Measurements from ENCODE around the gene CACNG6.

The CACNG6 gene

DNA sequence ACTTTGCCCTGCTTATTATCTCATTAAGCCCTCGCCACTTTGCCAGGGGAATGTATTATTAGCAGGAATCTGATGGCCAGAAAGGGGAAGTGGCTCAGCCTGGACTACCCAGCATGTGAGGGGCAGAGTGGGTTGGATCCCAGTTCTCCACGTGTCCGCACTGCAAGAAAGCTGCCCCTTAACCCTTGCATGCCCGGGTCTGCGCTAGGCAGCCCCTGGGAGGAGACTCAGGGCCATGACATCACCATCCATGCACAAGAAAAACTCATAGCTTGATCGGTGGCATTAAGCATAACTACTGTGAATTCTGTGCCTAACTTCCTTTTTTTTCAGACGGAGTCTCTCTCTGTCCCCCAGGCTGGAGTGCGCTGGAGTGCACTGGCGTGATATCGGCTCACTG, 19.8 kb upstream of the CACNG6 start:
- DNase-seq: no peak

DNA sequence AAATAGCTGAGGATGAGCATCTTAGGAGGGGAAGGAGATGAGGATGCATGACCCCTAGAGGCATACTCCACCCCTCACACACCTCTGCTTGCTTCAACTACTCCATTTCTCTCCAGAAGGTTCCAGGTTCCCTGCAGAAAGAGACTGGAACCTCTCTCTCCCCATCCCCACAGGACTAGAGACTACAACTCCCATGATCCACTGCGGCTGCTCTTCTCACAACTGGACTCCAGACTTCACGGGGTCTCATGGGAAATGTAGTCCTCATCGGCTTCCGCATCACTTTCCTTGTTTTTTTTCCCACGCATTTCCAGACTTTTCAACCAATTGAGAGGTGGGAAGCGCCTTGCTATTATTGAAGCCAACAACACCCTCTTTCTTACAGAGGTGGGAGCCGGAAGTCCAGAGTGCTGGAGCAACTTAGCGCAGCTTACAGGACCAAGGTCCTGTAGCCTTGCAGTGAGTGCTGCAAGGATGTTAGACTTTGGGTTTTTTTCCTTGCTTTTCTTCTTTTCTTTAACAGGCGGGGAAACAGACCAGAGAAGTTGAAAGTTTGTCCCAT, 13.9 kb upstream of the CACNG6 start:
- DNase-seq: peak; percentile 79 to 93

DNA sequence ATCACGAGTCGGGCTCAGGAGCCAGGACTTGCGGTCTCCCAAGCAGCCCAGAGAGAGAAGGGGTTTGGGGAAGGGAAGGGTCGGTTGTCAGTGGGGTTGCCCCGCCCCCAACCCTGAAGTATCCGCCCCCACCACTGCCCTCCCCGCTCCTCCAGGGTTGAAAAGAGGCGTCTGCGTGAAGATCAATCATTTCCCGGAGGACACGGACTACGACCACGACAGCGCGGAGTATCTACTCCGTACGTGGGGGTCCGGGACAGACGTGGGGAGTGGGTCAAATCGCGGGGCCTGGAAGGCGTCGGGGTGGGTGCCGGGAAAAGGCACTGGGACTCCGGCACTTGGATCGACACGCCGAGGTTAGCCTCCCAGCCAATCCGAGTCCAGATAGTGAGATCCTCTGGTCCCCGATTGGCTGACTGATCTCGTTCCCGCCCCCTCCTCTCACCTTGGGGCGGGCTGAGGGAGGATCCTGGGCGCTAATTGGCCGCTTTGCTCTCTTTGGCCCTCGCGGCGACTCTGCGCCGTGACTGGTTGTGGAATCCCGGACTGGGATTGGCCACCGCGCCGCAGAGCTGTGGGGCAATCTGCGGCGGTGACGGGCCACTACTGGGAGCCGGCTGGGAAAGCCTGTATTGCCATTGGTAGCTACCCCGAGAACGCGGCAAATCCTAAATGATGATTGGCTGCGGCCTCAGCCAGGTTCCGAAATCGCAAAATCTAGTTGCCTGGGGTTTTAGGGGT, 13.3 kb upstream of the CACNG6 start:
- peak; percentile 29 to 94 for DNase-seq

DNA sequence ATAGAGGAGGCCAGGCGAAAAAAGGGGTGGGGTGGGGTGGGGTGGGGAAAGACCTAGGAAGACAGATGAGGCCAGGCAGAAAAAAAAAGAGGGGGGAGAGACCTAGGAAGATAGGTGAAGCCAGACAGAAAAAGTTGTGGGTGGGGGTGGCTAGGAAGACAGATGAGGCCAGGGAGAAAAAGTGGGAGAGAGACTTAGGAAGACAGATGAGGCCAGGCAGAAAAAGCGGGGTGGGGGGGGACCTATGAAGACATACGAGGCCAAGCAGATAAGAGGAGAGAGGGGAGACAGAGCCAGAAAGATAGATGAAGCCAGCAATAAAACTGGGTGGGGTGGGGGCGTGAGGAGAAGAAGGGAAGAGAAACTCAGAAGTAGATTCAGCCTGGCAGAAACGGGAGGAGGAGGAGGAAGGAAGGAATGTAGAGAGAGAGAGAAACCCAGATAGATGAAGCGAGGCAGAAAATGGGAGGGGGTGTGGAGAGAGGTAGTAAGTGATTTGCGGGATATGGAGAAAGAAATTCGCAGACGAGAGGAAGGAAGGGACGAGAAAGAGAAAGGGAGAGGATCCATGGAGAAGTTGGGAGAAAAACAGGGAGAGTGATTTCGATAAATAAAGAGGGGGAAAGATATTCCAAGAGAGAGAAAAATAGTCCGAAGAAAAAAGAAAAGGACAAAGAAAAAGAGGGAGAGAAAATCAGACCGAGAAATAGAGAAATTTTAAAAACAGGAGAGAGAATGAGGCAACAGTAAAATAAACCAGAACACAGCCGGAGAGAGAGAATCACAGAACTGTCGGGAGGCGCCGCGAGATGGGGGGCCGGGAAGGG, 12.2 kb upstream of the CACNG6 start:
- no peak for DNase-seq

DNA sequence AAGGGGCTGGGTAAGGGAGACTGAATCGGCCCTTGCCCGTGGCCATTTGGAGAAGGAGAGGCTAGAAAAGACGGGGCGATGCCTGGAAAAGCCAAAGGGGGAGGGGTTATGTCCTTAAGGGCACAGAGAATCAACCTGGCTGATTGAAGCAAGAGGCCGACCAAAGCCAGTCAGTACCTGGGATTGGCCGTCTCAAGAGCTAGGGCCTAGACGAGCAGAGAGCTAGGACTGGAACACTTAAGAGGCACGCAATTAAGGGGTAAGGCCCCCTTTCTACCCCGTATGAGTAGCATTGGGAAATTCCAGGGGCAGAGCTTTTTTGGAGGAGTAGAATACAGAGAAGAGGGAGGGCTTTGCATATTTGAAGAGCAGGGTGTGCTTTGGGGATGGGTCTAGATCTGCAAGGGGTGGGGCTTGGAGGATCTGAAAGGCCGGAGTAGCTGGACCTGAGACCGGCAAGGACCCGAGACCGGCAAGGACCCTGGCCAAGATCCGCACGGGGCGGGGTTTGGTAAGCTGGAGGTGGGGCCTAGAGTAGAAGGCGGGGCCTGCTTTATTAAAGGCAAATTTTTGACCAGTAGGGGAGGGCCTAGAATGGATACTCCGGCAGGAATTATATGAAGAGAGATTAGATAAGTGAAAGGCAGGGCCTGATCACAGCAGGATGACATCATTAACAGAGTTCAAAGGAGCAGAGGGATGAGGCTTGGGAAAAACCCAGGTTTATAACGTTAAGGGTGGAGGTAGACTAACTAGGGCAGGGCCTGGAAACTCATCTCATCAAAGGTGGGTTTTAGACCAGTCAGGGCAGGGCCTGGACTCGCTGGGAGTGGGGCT, 10.7 kb upstream of the CACNG6 start:
- DNase-seq: peak in 1 of 2 experiments; percentile 46

DNA sequence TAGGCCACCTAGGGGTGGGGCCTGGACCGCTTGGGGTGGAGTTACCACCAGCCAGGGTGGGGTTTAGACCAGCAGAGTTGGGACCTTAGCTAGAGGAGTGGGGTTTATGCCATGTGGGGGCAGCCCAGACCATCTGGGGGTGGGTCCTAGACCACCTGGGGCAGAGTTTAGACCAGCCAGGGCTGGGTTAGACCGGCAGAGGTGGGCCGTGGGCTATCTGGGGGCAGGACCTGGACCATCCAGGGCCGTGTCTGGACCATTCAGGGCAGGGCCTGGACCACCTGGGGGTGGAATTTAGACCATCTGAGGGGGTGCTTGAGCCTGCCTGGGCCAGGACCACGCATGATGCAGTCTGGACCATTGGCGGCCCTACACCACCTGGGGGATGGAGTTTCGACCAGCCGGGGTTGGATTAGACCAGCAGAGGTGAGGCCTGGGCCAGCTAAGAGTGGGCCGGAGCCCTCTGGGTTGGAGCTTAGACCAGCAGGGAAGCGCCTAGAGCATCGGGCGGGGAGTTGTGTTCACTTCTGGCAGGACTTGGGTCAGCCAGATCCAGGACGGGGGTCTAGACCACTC, 10.0 kb upstream of the CACNG6 start:
- DNase-seq: no peak

DNA sequence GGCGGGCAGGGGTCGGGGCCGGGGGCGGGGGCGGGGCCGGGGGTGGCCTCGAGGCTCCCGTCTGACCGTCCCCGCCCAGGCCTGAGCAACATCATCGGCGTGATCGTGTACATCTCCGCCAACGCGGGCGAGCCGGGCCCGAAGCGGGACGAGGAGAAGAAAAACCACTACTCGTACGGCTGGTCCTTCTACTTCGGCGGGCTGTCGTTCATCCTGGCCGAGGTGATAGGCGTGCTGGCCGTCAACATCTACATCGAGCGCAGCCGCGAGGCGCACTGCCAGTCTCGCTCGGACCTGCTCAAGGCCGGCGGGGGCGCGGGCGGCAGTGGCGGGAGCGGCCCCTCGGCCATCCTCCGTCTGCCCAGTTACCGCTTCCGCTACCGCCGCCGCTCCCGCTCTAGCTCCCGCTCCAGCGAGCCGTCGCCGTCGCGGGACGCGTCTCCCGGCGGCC, 9.4 kb upstream of the CACNG6 start:
- DNase-seq: no peak

DNA sequence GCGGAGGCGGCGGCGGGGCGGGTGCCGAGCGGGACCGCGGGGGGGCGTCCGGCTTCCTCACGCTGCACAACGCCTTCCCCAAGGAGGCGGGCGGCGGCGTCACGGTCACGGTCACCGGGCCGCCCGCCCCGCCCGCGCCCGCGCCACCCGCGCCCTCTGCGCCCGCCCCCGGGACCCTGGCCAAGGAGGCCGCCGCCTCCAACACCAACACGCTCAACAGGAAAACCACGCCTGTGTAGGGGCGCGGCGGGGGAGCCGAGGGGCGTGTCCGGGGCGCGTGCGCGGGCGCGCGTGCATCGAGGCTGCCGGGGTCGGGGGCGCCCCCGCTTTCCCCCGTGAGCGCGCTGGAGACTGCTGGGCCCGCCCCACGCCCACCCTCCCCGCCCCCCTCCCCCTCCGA, 8.8 kb upstream of the CACNG6 start:
- DNase-seq: peak; percentile 16 to 57

DNA sequence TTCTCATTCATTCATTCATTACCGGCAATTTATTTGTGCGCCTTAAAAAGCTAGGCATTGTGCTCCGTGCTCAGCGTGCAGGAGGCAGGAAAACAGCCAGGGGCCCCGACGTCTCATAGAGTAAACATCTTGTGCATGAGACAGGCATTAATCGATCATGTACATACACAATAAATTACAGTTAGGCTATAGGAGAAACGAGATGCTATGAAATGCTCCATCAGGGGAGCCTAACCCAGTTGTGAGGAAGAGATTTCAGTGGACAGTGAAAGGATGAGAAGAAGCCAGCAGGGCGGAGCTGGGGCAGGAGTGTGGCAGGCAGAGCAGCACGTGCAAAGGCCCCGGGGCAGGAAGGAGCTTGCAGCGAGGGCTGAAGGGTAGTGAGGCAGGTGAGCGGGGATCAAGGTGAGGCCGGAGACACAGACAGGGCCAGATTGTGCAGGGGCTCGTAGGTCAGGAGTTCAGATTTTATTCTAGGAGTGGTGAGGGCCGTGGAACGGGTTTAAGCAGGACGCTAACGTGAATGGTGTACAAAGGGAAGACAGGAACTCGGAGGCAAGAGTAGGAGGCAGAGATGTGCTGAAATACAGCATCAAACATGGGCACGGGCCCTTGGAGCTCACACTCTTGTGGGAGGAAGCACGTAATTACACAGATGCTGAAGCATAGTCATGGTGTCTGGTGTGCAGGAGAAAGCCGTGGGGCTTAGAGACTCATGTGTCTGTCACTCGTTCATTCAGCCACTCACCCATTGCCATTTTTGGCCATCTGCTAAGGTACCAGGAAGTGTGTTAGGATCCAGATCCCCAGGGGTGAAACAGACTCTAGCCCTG, 7.8 kb upstream of the CACNG6 start:
- DNase-seq: no peak

DNA sequence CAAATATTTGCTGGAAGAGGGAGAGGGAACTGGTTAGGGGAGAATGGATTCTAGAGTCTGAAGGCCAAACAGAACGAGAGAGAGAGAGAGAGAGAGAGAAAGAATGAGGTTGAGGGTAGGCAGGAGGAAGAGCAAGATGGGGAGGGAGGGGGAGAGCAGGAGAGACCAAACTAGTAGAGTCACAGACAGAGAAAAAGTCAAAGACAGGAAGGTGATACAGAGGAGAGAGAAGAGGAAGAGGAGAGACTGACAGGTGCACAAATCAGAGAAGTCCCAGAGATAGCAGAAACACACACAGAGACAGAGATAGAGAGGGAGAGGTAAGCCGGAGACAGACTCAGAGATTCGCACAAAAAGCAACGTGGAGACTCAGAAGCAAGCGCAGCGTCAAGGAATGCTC, 5.6 kb upstream of the CACNG6 start:
- no peak for DNase-seq

DNA sequence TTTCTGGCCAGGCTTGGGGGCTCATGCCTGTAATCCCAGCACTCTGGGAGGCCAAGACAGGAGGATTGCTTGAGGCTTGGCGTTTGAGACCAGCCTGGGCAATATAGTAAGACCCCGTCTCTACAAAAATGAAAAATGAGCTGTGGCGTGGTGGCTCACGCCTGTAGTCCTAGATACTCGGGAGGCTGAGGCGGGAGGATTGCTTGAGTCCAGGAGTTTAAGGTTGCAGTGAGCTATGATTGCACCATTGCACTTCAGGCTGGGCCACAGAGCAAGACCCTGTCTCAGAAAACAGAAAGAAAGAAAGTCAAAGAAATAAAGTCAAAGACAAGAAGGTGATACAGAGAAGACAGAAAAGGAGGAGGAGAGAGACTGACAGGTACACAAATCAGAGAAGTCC, 2.5 kb upstream of the CACNG6 start:
- DNase-seq: no peak

DNA sequence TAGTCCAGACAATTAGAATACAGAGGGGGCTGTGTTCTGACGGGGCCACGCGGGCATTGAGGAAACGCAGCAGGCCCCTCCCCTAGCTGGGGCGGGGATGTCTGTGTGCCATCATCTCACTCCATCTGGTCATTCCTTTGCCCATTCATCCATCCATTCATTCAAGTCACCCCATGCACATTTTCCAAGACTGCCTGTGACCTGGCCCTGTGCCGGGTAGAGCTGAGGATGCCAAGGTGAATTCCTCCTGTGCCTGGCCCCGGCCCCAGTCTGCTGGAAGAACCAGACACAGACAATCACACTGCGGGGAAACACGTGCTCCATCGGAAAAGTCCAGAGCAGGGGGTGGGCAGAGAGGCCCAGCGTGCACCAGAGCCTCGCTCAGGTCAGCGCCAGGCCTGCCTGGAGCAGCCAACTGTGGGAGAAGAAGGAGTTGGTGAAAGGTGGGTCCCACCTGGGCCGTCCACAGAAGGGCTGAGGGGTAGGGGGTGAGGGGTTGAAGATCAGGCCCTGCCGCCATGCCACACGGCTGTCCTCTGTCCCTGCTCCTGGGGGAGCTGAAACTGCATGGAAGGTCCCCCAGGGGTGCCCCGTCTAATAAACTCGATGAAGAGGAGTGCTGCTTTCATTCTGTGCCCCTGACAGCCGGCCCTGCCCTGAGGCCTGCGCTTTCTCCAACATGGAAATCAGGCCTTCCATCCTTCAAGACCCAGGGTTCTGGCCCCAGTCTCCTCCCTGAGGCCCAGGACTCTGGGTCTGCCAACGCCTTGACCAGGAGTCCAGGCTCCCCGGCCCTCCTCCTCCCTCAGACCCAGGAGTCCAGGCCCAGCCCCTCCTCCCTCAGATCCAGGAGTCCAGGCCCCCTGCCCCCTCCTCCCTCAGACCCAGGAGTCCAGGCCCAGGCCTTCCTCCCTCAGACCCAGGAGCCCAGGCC, 1.6 kb upstream of the CACNG6 start:
- DNase-seq: no peak

DNA sequence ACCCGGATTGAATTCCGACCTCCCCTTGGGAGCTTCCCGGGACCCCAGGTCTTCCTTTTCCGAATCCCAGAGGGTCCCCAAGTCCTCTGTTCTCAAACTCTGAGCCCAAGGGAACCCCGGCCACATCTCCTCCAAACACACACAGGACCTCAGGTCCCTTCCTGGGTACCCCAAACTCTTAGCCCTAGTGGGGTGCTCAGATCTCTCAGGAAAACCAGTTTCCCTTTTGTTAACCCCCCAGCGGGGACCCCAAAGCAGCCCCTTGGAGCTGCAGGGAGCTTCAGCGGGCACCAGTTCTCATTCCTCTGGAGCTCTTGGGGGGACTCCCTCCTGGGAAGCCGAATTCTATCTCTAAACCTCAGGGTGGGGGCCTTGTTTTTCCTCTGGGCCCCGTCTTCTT, 774 bp downstream of the CACNG6 start:
- DNase-seq: no peak

DNA sequence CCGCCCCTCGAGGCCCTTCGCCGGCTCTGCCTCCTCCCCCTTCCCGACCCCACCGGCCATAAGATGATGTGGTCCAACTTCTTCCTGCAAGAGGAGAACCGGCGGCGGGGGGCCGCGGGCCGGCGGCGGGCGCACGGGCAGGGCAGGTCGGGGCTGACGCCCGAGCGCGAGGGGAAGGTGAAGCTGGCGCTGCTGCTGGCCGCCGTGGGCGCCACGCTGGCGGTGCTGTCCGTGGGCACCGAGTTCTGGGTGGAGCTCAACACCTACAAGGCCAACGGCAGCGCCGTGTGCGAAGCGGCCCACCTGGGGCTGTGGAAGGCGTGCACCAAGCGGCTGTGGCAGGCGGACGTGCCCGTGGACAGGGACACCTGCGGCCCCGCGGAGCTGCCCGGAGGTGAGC, 1.4 kb downstream of the CACNG6 start:
- no peak for DNase-seq

DNA sequence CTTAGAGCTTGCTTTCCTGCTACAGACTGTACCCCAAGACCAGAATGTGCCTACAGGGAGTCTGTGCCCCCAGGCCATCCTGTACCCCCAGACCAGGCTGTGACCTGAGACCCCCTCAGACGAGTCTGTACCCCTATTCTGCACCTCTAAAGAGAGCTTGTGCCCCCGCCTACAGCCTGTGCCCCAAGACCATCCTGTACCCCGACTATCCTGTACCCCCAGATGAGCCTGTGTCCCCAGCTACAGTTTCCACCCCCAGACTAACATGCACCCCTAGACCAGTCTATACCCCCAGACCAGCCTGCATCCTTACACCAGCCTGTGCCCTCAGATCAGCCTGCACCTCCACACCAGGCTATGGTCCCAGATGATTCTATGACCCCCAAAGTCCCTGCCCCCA, 2.0 kb downstream of the CACNG6 start:
- no peak for DNase-seq

DNA sequence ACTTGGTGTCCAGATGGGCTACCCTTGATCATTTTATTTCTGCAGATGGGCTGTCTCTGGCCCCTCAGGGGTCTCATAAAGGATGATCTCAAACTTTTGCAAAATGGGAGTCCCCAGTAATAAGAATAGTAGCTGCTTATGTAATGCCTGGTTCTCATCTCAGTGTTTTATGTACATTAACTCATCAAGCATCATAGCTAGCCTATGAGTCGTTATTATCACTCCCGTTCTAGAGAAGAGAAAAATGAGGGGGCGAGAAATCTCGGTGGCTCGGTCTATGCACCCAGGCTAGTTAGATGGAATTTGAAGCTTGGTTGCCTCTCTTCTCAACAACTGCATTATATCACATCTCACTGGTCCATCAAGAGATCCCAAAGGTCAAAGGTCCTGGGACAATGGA, 3.4 kb downstream of the CACNG6 start:
- DNase-seq: no peak

DNA sequence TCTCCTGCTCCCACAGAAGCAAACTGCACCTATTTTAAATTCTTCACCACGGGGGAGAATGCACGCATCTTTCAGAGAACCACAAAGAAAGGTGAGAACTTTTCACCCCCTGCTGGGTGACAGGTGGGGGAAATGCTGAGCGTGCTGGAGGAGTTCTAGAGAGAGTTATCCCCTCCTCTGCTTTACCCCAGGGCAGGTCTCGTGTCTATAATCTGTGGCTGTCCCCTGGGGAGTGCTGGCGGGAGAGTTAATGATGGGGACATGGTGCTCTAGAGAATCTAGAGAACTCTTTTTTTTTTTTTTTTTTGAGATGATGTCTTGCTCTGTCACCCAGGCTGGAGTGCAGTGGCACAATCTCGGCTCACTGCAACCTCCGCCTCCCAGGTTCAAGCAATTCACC, 6.8 kb downstream of the CACNG6 start:
- no peak for DNase-seq

DNA sequence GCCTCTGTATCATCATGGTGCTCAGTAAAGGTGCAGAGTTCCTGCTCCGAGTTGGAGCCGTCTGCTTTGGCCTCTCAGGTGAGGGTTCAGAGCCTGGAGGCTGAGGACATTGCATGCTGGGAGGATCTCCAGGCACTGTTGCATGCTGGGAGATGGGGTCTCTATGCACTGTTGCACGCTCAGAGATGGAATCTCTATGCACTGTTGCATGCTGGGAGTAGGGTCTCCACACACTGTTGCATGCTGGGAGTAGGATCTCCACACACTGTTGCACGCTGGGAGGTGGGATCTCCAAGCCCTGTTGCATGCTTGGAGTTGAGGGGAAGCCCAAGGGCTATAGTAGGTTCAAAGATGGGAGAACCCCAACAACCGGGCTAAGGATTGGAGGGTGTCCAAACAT, 8.3 kb downstream of the CACNG6 start:
- DNase-seq: no peak

DNA sequence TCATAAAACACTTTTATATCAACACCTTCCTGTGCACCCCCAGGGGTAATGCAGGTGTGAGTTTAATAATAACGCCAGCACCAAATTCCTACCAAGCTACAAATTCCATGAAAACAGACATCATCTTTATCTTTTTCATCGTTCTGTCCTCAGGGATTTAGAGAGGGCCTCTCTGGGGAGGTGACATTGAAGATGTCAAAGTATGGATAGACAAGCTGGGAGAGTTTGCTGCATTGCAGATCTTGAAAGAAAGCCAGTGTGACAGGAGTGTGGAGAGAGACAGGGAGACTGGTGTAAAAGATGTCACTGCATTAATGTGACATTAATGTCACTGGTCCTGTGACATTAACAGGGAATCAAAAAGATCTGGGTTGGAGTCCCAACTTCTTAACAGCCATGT, 10.1 kb downstream of the CACNG6 start:
- DNase-seq: no peak

DNA sequence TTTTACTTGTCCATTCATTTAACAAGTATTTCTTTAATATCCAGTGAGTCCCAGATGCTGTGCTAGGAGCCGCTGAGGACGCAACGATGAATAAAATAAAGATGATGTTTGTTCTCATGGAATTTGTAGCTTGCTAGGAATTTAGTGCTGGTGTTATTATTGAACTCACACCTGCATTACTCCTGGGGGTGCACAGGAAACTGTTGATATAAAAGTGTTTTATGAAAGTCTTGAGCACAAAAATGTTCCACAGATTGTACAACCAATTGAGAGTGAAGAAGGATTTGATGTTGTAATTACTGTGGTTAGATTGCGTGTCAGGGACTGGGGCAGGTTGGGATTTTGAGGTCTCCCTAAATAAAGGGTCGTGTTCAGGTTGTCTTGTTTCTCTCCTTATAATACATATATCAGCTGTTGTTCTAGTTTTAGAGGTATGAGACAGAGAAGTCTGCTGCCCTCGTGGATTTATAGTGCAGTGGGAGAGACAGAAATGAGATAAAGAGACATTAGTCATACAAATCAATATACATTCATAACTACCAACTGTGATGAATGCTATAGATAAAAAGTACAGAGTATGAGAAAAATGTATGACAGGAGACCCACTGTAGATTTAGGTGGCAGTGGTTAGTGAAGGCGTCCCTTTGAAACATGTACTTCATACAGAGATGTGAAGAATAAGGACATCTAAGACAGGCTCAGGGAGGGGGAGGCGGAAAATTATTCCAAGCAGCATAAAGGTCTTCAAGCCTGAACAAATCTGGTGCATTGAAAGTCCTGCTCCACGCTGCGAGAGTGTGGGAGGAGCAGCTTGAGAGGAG, 11.3 kb downstream of the CACNG6 start:
- DNase-seq: no peak
